Fibroblast of skin of left quadriceps (primary cell): ENCODE measurements around the gene PCBP1.
"Not testable (repeated sequence)": the region's sequence is repeated elsewhere in the genome, so short reads cannot be mapped to it uniquely, and the experiment has no call there.

Experiments
- DNase-seq, 2 experiments: peaks; one replicate each; pipeline ENCODE4 v3.0.0-alpha.2; 2013; ENCODE audit warnings: low read depth in 2 of 2

Gene PCBP1

DNA sequence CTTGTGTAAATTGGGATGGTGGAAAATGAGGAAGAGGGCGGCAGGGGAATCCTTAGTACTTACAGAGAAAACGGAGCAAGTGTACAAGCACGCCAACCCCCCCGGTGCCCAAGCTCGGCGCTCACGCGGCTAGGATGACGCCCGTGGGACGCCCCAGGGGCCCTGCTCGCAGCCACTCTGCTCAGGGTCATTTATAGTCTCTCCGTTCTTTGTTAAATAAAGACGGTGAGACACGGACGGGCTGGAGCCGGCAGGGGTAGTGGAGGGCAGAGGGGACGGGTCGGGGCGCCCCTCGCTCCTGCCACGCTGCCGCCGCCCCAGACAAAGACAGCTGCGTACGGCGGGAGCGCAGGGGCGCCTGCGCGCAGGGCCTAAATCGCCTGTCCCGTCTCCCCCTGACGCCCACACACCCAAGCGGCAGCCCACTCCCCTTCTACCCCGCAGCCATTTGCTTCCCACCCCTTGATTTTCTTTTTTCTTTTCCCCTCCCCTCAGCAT is 37.8 kb downstream of the PCBP1 start:
- DNase-seq: no peak

DNA sequence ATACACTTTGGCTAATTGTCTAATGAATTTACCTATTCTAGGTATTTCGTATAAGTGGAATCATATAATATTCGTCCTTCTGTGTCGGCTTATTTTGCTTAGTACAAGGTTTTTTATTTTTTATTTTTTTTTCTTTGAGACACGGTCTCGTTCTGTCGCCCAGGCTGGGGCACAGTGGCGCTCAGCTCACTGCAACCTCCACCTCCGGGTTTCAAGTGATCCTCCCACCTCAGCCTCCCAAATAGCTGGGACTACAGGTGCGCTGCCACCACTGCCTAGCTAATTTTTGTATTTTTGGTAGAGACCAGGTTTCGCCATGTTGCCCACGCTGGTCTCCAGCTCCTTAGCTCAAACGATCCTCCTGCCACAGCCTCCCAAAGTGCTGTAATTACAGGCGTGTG is 38.2 kb downstream of the PCBP1 start:
- DNase-seq: no peak

DNA sequence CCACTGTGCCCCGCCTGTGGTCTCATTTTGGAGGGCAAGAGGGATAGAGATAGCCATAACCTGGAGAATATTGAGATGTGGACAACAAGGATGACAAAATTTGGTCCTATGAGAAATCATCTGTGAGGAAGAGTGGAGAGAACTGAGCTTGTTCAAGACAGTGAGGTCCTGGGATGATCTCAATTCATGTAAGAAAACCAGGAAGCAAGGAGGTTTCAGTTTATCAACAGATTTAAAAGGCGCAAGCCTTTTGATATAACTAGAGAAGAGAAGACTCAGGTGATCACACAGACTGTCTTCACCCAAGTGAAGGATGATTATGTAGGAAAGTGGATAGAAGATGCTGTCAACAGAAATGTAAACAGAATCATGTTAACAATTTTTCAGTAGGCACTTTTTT is 39.1 kb downstream of the PCBP1 start:
- no peak for DNase-seq

DNA sequence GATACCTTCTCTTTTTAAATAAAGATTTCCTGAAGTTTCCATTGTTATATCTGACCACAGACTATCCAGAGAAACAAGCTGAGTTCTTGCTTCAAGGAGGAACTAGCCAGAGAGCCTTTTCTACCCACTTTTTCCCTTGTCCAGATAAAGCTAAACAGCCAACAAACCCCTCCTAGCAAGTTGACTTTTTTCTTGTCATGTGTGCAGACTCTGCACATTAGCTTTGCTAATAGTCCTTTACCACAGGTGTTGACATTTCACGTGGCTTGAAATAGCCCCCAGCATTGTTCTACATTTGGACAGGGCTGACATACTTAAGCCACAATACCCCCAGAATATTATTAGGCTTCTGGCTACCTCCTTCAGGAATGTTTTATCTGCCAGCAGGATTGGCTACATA is 40.7 kb downstream of the PCBP1 start:
- no peak for DNase-seq

DNA sequence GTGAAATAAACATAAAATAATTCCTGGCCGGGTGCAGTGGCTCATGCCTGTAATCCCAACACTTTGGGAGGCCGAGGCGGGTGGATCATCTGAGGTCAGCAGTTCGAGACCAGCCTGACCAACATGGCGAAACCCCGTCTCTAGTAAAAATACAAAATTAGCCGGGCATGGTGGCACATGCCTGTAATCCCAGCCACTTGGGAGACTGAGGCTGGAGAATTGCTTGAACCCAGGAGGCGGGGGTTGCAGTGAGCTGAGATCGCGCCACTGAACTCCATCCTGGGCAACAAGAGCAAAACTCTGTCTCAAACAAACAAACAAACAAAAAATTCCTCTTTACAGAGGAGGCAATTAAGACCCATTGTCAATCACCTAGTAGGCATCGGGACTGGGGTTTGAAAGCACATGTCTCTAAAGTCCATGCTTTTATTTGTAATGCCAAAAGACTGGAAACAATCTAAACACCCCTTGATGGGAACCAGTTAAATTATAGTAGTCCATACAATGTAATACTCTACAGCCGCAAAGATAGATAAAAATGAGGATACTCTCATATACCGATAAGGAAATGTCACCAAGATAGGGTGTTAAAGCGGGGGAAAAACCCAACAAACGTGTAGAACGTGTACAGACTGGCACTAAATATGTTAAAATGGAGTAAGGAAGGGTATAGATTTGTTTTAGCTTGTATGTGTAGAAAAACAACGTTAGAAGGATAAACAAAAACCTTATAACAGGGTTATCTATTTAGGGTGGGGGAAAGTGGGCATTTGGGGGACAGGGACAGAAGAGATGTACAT is 44.3 kb downstream of the PCBP1 start:
- DNase-seq: not testable (repeated sequence)

DNA sequence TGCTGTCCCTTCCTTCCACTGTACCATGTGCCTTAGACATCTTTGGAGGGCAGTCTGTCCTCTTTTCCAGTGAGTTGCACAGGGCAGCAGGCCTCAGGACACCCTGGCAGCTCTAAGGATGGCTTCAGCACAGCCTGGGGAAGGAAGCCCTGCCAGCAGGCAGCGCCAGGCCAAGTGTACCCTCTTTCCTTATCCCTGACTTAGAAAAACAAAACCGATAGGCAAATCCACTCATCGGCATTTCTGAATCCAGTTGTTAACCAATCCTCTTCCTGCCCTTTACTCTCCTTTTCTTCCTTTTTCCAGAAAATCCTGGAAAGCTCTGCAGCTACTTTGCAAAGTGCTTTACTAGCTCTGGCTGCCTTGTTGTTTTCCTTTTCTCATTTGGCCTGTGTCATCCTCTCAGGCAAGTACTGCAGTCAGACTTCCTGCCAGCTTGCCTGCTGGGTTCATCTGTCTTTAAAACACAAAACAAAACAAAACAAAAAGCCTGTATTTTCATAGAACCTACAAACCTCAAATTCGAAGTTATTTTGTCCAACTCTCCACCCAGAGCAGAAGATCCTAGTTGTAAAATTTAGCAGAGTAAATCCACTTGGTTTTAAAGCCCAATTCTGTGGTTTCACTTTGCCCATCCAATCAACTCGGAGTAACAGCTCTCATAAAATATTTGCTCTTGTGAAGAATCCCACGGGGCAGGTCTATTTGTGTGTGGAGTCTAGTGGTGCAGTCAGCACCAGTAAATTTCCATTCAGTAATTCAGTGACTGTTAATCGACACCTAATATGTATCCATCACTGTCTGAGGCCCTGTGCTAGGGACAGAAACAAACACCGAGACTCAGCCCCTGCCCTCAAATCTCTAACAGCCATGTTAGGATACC is 45.2 kb downstream of the PCBP1 start:
- no peak for DNase-seq

DNA sequence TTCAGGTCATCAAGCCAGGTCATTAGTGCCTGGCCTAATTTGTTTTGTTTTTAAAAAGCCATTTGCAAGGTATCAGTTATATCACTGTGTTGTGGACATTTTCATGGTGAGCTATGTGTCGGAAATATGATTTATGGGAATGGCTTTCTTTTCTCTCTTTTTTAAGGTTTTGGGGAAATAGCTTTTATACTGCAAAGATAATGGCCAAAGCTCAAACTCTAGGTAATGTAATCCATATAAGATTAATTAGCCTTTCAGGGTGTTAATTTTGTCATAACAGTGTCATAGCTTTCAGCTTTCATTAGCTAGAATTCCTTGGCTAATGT is 45.8 kb downstream of the PCBP1 start:
- DNase-seq: no peak

DNA sequence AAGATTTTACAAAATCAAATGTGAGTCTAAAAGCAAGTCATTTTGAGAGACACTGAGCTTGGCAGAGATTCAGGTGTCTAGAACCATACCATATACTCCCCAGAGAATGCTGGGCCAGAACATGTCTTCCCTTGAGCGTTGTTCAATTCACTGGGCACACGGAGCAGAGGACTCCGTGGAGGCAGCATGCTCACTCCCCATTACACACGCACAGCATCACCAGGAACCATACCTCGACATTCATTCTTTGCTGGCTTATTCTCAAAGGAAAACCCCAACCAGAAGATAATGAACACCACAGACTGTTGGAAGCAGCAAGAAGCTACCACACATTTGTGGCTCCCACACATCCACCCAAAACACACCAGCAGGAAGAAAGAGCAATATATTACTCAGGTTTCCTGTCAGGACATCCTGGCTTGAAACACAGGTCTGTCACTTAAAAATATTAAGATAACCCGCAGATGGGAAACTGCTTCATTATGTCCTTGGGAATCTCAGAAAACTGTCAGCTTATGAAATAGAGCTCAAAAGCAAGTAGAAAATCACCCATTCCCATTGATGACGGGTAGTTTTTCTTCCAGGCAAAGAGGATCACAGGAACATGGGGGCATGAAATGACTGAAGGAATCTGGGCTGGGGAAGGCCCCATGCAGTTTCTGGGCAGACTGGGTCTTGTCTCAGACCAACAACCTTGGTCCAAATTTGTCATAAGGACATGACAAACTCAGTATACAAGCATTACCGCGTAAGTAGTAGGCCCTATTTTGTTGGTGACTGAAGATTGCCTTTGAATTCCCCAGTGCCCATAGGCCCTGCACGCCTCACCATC is 46.4 kb downstream of the PCBP1 start:
- no peak for DNase-seq

DNA sequence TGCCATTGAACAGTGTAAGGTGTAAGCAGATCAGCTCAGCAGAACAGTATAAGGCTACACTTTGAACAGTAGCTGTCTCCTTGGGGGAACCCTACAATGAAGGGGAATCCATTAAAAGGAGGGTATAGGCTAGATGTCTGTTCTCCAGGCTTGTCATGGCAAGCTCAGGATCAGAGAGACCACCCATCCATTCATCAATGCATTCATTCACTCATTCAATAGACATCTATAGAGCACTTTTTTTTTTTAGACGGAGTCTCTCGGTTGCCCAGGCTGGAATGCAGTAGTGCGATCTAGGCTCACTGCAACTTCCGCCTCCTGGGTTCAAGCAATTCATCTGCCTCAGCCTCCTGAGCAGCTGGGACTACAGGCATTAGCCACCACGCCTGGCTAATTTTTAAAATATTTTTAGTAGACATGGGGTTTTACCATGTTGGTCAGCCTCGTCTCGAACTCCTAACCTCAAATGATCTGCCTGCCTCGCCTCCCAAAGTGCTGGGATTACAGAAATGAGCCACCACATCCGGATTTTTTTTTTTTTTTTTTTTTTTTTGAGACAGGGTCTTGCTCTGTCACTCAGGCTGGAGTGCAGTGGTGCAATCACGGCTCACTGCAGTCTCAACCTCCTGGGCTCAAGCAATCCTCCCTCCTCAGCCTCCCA is 47.2 kb downstream of the PCBP1 start:
- not testable (repeated sequence) for DNase-seq
